ENCODE results near the gene CACNA1C.

Gene CACNA1C

DNA sequence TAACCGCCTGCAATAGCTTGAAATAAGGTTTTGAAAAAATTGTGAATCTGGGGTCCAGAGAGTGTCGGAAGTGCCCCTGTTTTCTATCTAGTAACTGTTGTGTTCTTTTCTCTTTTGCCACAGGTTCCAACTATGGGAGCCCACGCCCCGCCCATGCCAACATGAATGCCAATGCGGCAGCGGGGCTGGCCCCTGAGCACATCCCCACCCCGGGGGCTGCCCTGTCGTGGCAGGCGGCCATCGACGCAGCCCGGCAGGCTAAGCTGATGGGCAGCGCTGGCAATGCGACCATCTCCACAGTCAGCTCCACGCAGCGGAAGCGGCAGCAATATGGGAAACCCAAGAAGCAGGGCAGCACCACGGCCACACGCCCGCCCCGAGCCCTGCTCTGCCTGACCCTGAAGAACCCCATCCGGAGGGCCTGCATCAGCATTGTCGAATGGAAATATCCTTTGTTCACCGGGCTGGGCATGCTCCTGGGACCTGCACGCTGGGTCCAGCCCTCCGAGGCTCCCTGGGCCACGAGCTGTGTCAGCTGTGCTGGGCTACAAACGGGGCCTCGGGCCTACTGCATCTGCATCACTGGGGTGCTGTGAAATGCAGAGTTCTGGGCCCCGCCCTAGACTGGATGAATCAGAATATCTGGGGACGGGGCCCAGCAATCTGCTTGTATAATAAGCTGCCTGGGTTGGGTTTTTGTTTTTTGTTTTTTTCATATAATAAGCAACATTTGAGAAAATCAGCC is 62.5 kb downstream of the CACNA1C start:
- H3K27ac ChIP-seq: no peak overlapping the region
- TF ChIP-seq, protein P1, sequence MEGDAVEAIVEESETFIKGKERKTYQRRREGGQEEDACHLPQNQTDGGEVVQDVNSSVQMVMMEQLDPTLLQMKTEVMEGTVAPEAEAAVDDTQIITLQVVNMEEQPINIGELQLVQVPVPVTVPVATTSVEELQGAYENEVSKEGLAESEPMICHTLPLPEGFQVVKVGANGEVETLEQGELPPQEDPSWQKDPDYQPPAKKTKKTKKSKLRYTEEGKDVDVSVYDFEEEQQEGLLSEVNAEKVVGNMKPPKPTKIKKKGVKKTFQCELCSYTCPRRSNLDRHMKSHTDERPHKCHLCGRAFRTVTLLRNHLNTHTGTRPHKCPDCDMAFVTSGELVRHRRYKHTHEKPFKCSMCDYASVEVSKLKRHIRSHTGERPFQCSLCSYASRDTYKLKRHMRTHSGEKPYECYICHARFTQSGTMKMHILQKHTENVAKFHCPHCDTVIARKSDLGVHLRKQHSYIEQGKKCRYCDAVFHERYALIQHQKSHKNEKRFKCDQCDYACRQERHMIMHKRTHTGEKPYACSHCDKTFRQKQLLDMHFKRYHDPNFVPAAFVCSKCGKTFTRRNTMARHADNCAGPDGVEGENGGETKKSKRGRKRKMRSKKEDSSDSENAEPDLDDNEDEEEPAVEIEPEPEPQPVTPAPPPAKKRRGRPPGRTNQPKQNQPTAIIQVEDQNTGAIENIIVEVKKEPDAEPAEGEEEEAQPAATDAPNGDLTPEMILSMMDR (IDR thresholded peaks at IDR 0.05; ENCODE audit: low read depth, low read length): no peak
- no peaks in the 10 kb centered on the region for H3K9me3 ChIP-seq (ENCODE audit: severe bottlenecking)
- no peak for DNase-seq
- no peaks in the 10 kb centered on the region for H3K27me3 ChIP-seq (ENCODE audit: insufficient read depth, low read depth, severe bottlenecking)
- H3K36me3 ChIP-seq: no peaks in the 10 kb centered on the region; the same call in 1 of the 2 replicates
- no peak overlapping the region for H3K4me3 ChIP-seq (ENCODE audit: low read depth, low read length)

GRCh38 chr12:2117541-2117940 is 64.8 kb downstream of the CACNA1C start:
- no peak for DNase-seq
- H3K27me3 ChIP-seq (ENCODE audit: insufficient read depth, low read depth, severe bottlenecking): no peaks in the 10 kb centered on the region
- TF ChIP-seq, protein P1 (IDR thresholded peaks at IDR 0.05; ENCODE audit: low read depth, low read length): no peak

DNA sequence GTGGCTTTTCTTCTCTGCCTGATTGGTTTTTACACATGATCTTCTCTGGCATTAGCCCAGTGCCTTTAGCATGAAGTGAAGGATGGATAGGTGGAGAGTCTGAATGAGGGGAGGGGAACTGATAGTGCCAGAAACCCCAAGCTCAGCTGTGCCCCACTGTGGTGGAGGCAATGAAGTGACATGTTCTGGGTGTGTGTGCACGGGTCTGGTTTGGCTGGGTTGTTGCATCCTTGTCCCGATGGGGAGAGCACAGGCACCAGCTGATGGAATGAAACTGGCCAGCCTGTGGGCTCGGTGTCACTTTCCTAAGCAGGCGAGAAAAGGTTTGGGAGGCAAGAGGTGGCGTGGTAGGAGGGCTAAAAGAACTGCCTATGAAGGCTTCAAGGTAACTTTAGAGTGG is 65.3 kb downstream of the CACNA1C start:
- TF ChIP-seq, protein P1 (IDR thresholded peaks at IDR 0.05; ENCODE audit: low read depth, low read length): no peak
- Histone ChIP-seq H3K27ac (no peak overlapping the region), H3K4me3 (ENCODE audit: low read depth, low read length) (no peak overlapping the region), H3K27me3 (ENCODE audit: insufficient read depth, low read depth, severe bottlenecking) (no peaks in the 10 kb centered on the region), H3K9me3 (ENCODE audit: severe bottlenecking) (no peaks in the 10 kb centered on the region), H3K36me3 (no peaks in the 10 kb centered on the region; the same call in 1 of the 2 replicates)
- DNase-seq: no peak

More at GRCh38 chr12:2117541-2117940, 64.8 kb downstream of the CACNA1C start:
- Histone ChIP-seq H3K27ac (no peak overlapping the region), H3K36me3 (no peaks in the 10 kb centered on the region; the same call in 1 of the 2 replicates), H3K4me3 (ENCODE audit: low read depth, low read length) (no peak overlapping the region), H3K9me3 (ENCODE audit: severe bottlenecking) (no peaks in the 10 kb centered on the region)

- Histone ChIP-seq H3K4me3 (ENCODE audit: low read depth, low read length) (no peak overlapping the region), H3K36me3 (no peaks in the 10 kb centered on the region; the same call in 1 of the 2 replicates), H3K27me3 (ENCODE audit: insufficient read depth, low read depth, severe bottlenecking) (no peaks in the 10 kb centered on the region), H3K27ac (no peak overlapping the region), H3K9me3 (ENCODE audit: severe bottlenecking) (no peaks in the 10 kb centered on the region)
- TF ChIP-seq, protein P1 (IDR thresholded peaks at IDR 0.05; ENCODE audit: low read depth, low read length): no peak
- DNase-seq: no peak
These were observed 65.9 kb downstream of the CACNA1C start for GRCh38 chr12:2118481-2119255.

GRCh38 chr12:2119266-2119665 is 66.5 kb downstream of the CACNA1C start:
- TF ChIP-seq, protein P1 (IDR thresholded peaks at IDR 0.05; ENCODE audit: low read depth, low read length): no peak
- DNase-seq: no peak
- H3K27me3 ChIP-seq (ENCODE audit: insufficient read depth, low read depth, severe bottlenecking): no peaks in the 10 kb centered on the region
- no peaks in the 10 kb centered on the region for H3K9me3 ChIP-seq (ENCODE audit: severe bottlenecking)
- H3K27ac ChIP-seq: no peak overlapping the region
- H3K4me3 ChIP-seq (ENCODE audit: low read depth, low read length): no peak overlapping the region
- no peaks in the 10 kb centered on the region; the same call in 1 of the 2 replicates for H3K36me3 ChIP-seq
